GM12872 (cell line): ENCODE results near the gene ATOSA.

Experiments used
- CTCF ChIP-seq: IDR thresholded peaks from 3 replicates; pipeline ENCODE4 v1.5.1; 2011; ENCODE audit warnings: low read depth, mild to moderate bottlenecking, low read length, moderate library complexity; ENCODE audit not compliant: insufficient read depth

Gene ATOSA

GRCh38 chr15:52679232-52680040, at the start of gene ATOSA:
TSS of gene ATOSA (minus strand) at chr15:52679388. CDS start at chr15:52678021, 1,367 bp downstream.
- TF ChIP-seq CTCF, result no peak

GRCh38 chr15:52728899-52729298, 49.7 kb upstream of the ATOSA start:
- no peak for TF ChIP-seq CTCF

GRCh38 chr15:52727815-52728214, 48.6 kb upstream of the ATOSA start:
- no peak for TF ChIP-seq CTCF

- TF ChIP-seq CTCF, result no peak
Measured at GRCh38 chr15:52726195-52726594, 47.0 kb upstream of the ATOSA start.

- TF ChIP-seq CTCF, result no peak
Measured at GRCh38 chr15:52718551-52718950, 39.4 kb upstream of the ATOSA start.

- TF ChIP-seq CTCF, result no peak
Measured at GRCh38 chr15:52717924-52718323, 38.7 kb upstream of the ATOSA start.

GRCh38 chr15:52717481-52717880, 38.3 kb upstream of the ATOSA start:
- TF ChIP-seq CTCF, result no peak
